Measurements from ENCODE around the gene GPR137B.
"Not testable (repeated sequence)": the region's sequence is repeated elsewhere in the genome, so short reads cannot be mapped to it uniquely, and the experiment has no call there.

Gene GPR137B

DNA sequence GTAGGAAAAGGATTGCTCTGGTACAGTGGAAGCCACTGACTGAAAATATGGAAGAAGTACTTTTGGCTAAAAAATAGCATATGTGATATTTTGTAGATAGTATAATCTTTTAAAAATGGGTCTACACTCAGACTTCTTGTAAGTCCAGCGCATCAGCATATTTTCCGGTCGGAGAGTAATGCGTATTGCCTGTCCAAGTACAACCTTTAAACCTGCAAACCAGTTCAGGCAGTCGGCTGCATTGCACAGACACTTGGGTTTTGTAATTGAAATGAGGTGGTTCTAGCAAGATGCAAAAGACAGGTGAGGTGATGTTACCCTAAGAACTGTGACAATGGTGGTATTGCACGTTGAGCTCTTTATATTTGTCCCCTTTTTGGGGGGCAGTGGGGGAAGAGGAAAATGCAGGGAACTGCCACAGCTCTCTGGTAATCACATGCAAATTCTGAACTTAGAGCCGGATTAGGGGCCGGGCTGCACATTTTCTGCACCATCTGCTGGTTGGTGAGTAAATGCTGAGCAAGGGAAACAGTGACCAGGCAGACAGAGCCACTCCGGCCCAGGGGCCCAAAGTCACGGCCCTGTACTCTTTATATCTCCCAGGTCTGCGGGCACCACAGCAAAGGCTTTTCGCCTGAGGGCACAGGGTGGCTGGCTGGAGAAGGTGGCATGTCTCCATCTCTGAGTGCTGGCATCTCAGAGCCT lies 2.3 kb downstream of the GPR137B start:
- DNase-seq: peak in 7 of 14 donors; percentile 16 to 53 (median 32)

DNA sequence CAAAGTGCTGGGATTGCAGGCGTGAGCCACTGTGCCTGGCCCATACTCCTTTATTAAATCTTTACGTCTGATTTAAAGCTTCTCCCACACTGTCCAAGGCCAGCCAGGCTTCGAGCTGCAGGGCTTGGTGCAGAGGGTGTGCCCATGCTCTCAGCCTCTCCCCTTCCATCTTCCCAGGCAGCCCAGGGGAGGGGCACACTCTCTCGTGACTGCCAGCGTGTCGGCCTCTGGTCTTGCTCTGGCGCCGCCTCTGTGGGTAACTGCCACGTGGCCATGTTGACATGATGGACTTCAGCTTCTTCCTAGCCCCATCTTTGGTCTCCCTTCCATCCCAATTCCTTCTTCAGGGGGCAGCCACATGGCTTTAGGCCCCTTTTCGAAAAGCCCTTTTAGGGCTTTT lies 4.7 kb downstream of the GPR137B start:
- DNase-seq: no peak

- no peak for DNase-seq
Observed at GRCh38 chr1:236147521-236148469, 5.5 kb downstream of the GPR137B start.

DNA sequence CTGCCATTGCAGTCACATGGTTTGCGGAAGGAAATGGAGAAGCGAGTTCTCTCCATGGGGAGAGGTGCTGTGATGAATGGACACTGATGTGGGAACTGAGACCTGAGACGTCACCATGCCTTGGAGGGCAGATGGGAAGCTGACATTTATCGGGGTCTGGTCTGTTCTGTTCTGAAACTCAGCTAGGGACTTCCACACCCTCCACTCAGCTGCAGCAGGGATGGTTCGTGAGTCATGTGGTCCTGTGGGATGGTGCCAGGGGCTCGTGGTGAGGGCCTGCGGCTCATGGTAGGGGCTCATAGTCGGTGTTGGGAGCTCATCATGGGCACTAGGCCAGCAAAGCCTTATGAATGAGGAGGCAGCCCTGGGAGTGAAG lies 6.1 kb downstream of the GPR137B start:
- DNase-seq: no peak

DNA sequence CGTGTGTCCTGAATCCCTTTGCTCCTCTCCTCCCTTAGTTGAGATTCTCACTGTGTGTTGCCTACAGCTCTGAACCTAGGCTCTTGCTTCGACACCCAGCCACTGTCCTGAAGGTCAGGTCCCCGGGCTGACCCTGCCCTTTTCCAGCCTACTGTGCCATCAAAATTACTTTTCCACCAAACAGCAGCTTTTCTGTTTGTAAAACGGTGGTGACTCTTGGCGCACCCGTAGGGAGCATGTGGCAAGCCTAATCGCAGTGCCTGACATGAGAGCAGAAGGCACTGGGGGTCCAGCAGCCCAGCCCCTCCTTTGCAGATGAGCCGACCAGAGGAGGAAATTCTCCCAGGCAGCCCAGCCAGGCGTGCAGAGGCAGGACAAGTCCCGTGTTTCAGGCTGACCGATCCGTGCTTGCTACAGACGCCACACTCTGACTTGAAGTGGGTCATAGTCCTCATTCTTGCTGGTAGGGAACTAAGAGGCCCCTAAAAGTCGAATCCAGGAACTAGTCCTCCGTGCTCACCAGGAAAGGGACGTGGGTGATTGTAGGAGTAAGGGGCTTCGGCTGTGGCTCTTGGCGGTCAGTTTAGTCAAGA lies 6.8 kb downstream of the GPR137B start:
- DNase-seq: no peak

- peak in 1 of 14 donors; percentile 17 for DNase-seq
Observed at GRCh38 chr1:236149696-236150228, 7.4 kb downstream of the GPR137B start.

- no peak for DNase-seq
Observed at GRCh38 chr1:236150311-236150955, 8.1 kb downstream of the GPR137B start.

DNA sequence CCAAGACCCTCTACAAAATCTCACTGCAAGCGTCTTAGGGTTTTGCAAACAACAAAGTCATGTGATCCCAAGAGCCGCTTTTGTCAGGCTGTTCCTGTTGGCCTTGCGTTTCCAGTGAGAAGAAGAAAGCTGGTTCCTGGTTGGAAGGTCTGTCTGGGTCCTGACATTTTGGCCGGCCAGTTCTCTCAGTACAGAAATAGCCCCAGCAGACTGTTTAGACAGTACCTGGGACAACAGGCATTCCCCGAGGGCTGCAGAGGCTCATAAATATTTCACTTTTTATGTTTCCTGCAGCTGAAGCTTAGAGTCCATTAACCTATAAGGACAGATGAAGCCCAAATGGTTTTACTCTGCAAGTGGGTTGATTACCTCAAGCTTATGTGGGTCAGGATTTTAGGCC lies 8.6 kb downstream of the GPR137B start:
- no peak for DNase-seq

- no peak for DNase-seq
Observed at GRCh38 chr1:236151739-236152424, 9.5 kb downstream of the GPR137B start.

GRCh38 chr1:236154126-236154525 lies 11.8 kb downstream of the GPR137B start:
- DNase-seq: no peak

DNA sequence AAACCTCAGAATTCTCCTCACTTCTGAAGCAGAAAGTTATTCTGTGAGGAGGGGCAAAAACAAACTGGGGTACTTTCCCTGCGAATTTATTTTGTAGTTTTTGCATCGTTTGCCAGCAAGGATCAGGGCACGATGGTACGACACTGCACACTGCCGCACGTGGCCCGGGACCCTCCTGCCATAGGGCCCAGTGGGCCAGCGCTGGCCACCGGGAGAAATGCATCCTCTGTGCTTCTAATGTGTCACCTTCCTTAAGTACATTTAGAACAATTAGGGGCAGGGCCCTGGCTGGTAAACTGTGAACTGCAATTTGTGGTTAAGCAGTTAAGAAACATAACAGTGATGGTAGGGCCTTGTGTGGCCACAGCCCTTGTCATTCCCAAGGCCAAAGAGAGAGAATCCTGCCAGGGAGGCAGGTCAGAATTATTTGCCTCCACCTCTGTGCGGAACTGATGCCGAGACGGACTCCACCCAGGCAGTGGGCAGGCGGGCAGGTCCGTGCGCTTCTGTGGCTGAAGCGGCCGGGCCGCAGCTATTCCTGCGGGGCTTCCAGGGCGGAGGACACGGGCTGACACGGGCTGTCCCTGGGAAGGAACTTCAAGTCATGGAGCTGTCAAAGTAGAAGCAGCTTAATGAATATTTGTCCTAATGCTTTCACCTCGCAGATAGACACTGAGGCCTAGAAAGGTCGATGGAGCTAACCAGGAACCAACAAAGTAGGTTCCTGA lies 12.5 kb downstream of the GPR137B start:
- no peak for DNase-seq

DNA sequence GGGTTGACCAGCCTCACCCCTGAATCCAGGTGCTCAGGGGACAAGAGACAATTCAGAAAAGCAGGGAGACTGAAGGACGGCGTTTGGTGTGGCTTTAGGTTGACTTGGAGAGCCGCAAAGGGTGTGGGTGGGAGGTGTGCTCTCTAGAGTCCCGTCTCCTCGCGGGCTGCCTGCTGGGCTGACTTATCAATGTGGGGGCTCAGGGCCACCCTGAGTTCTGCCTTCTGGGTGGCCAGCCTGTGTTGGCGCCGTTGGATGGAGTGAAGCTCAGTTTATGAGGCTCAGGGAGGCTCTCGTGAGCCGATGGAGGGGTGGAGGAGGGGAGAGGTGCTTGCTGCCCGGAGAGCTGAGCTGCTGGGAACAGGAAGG lies 13.0 kb downstream of the GPR137B start:
- no peak for DNase-seq

GRCh38 chr1:236155841-236156503 lies 13.6 kb downstream of the GPR137B start:
- DNase-seq: no peak

GRCh38 chr1:236156512-236157208 lies 14.3 kb downstream of the GPR137B start:
- peak in 1 of 14 donors; percentile 14 for DNase-seq

GRCh38 chr1:236158072-236158471 lies 15.7 kb downstream of the GPR137B start:
- not testable (repeated sequence) for DNase-seq

DNA sequence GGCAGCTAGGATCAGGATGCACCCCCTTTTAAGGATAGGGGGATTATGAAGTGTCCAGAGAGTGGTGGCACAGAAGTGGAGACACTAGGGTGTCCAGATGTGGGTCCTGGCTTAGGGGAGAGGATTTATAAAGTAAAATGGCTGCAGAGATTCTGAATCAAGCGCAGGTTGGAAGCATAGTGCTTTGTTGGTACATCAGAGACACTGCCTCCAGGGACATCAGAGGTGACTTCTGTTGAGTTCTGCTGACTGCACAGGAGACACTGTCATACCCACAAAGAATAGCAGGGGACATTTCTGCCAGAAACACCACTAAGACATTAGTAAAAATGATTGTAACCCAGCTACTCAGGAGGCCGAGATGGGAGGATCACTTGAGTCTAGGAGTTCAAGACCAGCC lies 16.4 kb downstream of the GPR137B start:
- DNase-seq: no peak

DNA sequence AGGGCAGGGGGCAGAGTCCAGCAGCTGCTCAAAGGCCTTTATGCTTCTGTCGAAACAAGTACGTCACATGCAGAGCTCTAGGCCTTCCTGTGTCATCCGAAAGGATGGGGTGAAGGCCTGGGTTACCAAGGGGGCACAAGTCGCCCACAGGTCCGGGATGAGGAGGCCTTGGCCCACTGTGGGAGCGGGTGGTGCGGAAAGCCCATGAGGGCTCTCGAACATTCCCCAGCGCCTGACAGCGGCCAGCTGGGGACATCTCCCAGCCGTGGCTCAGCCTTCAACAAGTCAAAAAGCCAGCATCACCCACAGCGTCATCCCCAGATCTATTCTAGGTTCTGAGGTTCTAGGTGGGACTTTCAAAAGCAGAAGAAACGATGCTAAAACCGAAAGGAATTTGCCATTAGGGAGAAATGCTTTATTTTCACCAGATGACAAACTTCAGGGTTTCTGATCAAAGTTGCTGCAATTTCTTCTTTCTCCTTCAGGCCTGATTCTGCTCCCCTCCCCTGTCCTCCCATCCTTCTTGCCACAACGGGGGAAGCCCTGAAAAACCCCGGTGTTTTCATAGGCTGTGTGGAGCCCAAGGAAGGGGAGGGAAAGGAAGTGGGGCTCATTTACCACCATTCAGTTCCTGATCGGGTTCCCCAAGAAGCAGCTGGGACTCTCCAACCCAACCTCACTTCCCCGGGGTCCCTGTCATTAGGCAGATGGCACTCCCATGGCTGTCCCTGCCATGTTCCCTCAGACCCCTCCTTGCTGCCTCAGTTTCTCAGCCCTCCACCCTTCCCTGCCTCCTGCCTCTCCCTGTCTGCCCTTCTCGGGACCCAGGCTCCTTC lies 17.6 kb downstream of the GPR137B start:
- no peak for DNase-seq

GRCh38 chr1:236160540-236161127 lies 18.3 kb downstream of the GPR137B start:
- no peak for DNase-seq

- no peak for DNase-seq
Observed at GRCh38 chr1:236161230-236161629, 18.9 kb downstream of the GPR137B start.
